ENCODE data around the gene MTCH2.

Gene MTCH2

GRCh38 chr11:47589584-47589976 lies 52.8 kb downstream of the MTCH2 start:
- no peak for DNase-seq

GRCh38 chr11:47589118-47589517 lies 53.2 kb downstream of the MTCH2 start:
- no peak for DNase-seq

GRCh38 chr11:47587723-47588326 lies 54.5 kb downstream of the MTCH2 start:
- DNase-seq: no peak

GRCh38 chr11:47587039-47587716 lies 55.2 kb downstream of the MTCH2 start:
- no peak for DNase-seq

- no peak for DNase-seq
These were observed 56.1 kb downstream of the MTCH2 start, which contains the start of gene FAM180B for GRCh38 chr11:47586098-47586855. FAM180B (plus strand) TSS chr11:47586678; CDS start chr11:47586769, 91 bp downstream.

- DNase-seq: no peak
These were observed 58.5 kb downstream of the MTCH2 start for GRCh38 chr11:47583844-47584243.

- peak; percentile 86 for DNase-seq
These were observed 63.5 kb downstream of the MTCH2 start, which contains the start of the genes KBTBD4 and NDUFS3 for GRCh38 chr11:47578524-47579494. KBTBD4 (minus strand) TSS chr11:47578970; CDS start chr11:47578951, 19 bp downstream. NDUFS3 (plus strand) TSS chr11:47579074; CDS start chr11:47579092, 18 bp downstream.

- no peak for DNase-seq
These were observed 64.8 kb downstream of the MTCH2 start for GRCh38 chr11:47577460-47578041.

GRCh38 chr11:47573321-47573720 lies 69.0 kb downstream of the MTCH2 start:
- no peak for DNase-seq

- no peak for DNase-seq
These were observed 69.6 kb downstream of the MTCH2 start for GRCh38 chr11:47572715-47573255.

- DNase-seq: no peak
These were observed 70.5 kb downstream of the MTCH2 start for GRCh38 chr11:47571895-47572294.

- DNase-seq: no peak
These were observed 71.0 kb downstream of the MTCH2 start for GRCh38 chr11:47571357-47571729.

- DNase-seq: no peak
These were observed 71.6 kb downstream of the MTCH2 start for GRCh38 chr11:47570651-47571356.

- DNase-seq: no peak
These were observed 72.7 kb downstream of the MTCH2 start for GRCh38 chr11:47569646-47570045.
